Measurements from ENCODE around the gene HNRNPF.

The HNRNPF gene

DNA sequence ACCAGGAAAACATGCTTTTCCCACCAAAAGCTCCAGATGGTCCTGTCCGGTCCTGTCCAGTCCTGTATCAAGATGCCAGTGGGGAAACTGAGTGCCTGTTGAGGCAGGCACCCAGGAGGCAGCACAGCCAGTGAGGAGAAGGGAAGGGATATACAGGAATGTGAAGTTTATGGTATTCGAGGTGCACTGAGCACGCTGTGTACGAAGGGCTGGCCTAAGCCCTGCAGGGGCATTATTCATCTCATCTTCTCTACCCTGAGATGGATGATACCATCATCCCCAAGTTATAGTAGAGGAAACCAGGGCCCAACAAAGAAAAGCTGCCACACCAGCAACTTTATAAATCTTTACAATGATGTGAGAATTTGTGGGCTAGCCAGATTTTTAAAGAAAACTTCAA, 61.0 kb downstream of the HNRNPF start:
- ChIA-PET CTCF (interaction anchor here (0.9 to 2.5 kb wide), 14 partner anchors 9 to 281 kb away, joined by 3 to 37 read pairs (median 4); no protein-coding TSS in a partner anchor), POLR2A (no interaction called here)
- no peak for DNase-seq (ENCODE audit: extremely low spot score)
- TF ChIP-seq, protein P1, sequence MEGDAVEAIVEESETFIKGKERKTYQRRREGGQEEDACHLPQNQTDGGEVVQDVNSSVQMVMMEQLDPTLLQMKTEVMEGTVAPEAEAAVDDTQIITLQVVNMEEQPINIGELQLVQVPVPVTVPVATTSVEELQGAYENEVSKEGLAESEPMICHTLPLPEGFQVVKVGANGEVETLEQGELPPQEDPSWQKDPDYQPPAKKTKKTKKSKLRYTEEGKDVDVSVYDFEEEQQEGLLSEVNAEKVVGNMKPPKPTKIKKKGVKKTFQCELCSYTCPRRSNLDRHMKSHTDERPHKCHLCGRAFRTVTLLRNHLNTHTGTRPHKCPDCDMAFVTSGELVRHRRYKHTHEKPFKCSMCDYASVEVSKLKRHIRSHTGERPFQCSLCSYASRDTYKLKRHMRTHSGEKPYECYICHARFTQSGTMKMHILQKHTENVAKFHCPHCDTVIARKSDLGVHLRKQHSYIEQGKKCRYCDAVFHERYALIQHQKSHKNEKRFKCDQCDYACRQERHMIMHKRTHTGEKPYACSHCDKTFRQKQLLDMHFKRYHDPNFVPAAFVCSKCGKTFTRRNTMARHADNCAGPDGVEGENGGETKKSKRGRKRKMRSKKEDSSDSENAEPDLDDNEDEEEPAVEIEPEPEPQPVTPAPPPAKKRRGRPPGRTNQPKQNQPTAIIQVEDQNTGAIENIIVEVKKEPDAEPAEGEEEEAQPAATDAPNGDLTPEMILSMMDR (IDR thresholded peaks at IDR 0.05; ENCODE audit: control extremely low read depth, extremely low read depth, low read depth, missing control alignments), result no peak

DNA sequence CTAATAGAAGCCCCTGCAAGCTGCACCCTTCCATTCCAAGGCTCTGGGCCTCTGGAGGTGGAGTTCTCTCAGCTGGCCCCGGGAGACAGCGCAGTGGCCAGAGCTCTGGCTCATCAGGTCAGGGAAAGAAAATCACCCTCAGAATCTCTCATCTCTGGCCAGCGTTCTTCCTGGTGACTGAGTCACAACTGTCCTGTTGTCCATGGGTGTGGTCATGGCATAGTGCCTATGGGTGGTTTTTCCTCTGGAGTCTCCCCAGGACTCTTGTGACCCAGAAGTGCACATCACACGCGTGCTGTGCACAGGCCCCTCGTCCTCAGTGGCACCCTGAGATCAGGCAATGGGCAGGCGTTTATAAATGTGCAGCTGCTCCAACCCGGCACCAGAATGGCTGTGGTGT, 64.9 kb downstream of the HNRNPF start:
- POLR2A ChIA-PET, result no interaction called here
- no peak for DNase-seq (ENCODE audit: extremely low spot score)
- CTCF ChIA-PET, result interaction anchor here (1.0 kb wide), 2 partner anchors 27 to 51 kb away, joined by 3 read pairs; no protein-coding TSS in a partner anchor
- TF ChIP-seq, protein P1 (IDR thresholded peaks at IDR 0.05; ENCODE audit: control extremely low read depth, extremely low read depth, low read depth, missing control alignments), result no peak

DNA sequence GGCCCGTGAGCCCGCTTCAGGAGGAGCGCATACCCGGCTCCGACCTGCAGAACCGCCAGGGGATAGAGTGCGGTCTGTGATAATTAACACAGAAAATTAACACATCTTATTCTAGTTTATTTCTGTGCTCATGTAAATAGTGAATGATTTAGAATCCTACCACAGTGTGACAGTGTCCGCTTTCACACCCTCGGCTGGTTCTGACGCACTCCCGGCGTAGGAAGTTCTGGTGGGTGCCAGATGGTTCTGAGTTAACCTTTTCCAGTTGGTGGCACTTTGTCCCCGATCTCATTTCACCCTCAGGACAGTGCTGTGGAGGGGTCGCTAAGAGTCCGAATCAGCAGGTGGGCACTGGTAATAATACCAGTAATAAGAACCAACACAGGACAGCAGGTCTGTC, 65.9 kb downstream of the HNRNPF start:
- no peak for DNase-seq (ENCODE audit: extremely low spot score)
- TF ChIP-seq, protein P1 (IDR thresholded peaks at IDR 0.05; ENCODE audit: control extremely low read depth, extremely low read depth, low read depth, missing control alignments), result no peak
- POLR2A ChIA-PET, result no interaction called here
- CTCF ChIA-PET, result no interaction called here

DNA sequence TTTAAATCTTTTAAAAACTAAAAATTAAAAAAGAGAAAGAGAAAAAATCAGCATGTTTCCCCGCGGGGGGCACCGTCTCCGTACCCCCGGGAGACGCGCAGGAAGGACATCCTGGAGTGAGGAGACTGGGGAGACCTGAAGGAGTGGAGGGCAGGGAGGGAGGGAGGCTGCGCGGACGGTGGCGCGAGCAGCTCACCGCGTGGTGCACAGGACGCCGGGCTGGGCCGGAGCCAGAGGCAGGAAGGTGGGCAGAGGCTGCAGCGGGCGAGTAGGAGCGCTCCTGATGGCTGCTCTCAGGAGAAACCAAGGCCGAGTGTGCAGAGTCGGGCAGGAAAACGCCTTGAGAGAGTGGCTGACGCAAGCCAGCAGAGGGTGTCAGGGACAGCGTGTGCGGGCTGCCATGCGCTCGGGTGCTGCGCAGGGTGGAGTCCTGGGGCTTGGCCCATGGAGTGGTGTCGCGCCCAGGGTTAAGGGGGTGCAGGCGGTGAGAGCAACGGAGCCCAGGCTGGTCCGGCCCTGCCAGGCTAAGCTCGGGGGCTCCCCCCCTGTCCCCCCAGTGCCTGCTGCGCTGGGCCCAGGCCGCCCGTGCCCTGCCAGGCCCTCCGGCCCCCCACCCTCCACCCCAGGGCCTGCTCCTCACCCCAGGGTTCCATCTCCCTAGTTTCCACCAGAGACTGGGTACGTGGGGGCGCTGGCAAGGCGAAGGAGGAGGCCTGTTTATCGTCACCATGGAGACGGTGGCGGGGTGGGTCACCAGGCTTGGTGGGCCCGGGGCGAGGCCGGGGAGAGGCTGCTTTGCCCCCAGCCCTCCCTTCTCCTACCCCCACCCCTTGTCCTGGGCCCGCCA, 66.5 kb downstream of the HNRNPF start:
- TF ChIP-seq, protein P1 (IDR thresholded peaks at IDR 0.05; ENCODE audit: control extremely low read depth, extremely low read depth, low read depth, missing control alignments), result no peak
- DNase-seq (ENCODE audit: extremely low spot score), result no peak
- ChIA-PET POLR2A (no interaction called here), CTCF (no interaction called here)

DNA sequence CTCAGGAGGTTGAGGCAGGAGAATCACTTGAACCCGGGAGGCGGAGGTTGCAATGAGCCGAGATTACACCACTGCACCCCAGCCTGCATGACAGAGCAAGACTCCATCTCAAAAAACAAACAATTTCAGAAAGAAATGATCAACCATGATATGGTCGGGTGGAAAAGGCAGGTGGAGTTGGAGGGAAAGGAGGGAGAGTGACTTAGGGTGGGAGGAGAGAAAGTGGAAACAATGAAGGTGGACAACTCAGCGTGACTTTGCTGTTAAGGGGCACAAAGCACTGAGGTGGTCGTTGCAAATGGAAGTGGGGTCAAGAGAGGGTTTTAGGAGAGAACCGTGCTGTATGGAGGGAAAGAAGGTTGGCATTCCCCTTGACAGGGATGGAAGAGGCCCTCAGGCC, 67.5 kb downstream of the HNRNPF start:
- no peak for DNase-seq (ENCODE audit: extremely low spot score)
- POLR2A ChIA-PET, result no interaction called here
- CTCF ChIA-PET, result no interaction called here
- TF ChIP-seq, protein P1 (IDR thresholded peaks at IDR 0.05; ENCODE audit: control extremely low read depth, extremely low read depth, low read depth, missing control alignments), result no peak

DNA sequence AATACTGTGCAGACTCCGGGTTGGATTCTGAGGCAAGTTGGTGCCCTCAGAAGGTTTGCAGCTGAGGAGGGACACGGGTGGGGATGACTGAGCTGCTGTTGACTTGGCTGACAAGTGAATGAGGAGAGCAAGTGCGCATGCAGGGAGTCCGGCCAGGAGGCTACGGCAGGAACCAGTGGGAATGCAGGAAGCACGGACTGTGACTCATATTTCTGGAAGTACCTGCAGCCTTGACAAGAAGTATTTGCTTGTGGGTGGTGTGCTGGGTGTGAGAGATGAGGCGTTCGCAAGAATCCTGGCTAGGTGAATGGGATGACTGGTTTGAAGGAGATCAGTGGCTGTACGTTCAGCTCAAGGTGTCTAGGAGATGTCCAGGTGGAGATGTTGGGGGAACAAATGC, 68.4 kb downstream of the HNRNPF start:
- TF ChIP-seq, protein P1 (IDR thresholded peaks at IDR 0.05; ENCODE audit: control extremely low read depth, extremely low read depth, low read depth, missing control alignments), result no peak
- ChIA-PET CTCF (interaction anchor here (1.1 kb wide), 1 partner anchor 56 kb away, joined by 3 read pairs; no protein-coding TSS in a partner anchor), POLR2A (no interaction called here)
- DNase-seq (ENCODE audit: extremely low spot score), result no peak
